NCI-H345 (cell line): ENCODE data around the gene SLC12A5.
"Not testable (repeated sequence)": the region's sequence is repeated elsewhere in the genome, so short reads cannot be mapped to it uniquely, and the experiment has no call there.

ENCODE experiments used
- DNase-seq: peaks from one replicate; lab custom pipeline; 2025; lab: John Stamatoyannopoulos, UW

SLC12A5 gene

DNA sequence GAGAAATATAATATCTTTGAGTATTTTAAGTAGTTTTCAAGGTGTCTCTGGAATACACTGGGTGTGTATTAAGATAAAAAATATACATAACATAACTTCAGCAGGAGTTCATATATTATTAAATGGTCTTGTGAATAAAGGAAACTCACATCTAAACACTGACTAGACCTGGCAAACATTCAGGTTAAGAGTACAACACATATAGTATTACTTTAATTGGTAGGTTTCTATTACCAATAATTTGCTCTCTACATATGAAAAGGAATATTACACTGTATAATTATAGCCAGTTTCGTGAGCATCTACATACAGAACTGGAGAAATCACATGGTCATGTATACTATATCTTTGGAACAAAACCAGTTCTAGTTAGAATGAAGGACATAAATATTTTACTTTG, 52.1 kb downstream of the SLC12A5 start:
- DNase-seq = no peak

DNA sequence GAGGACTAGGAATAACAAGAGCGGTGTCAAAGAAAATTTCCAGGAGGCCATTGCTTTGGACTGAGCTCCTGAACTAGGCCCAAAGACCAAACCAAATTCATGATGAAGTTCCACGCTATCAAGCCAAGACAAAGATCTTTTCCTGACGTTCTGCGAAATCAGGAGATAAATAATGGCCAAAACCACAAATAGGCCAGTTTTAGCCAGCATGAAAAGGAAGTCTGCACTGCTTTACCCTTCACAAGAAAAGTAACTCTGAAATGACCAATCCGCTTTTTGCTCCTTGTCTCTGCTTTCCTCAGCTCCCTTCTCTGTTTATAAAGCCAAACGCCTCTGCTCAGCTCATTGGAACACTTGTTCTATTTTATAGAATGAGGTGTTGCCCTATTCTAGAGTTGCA, 54.1 kb downstream of the SLC12A5 start:
- DNase-seq = no peak

DNA sequence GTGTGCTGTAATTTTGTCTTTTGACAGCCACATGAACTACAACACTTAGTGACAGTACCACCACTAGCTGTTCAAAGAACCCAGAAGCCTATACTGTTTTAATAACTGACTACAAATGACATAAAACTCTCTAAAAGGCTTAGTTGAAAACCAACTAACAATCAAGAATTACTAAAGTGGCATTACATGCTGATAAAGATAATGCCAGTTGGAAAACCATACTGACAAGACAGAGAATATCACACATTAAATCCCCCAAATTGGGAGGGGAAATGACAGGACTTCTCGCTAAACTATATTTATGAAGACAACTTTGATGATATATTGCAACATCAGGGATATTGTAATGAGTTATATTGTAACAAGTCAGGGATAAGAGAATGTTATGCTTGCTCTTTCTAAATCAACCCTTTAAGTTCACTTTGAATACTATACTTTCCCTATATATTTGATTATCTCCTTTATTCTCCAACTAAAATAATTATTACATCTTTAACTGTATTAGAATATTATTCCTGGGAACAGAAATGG, 54.6 kb downstream of the SLC12A5 start:
- no peak for DNase-seq

DNA sequence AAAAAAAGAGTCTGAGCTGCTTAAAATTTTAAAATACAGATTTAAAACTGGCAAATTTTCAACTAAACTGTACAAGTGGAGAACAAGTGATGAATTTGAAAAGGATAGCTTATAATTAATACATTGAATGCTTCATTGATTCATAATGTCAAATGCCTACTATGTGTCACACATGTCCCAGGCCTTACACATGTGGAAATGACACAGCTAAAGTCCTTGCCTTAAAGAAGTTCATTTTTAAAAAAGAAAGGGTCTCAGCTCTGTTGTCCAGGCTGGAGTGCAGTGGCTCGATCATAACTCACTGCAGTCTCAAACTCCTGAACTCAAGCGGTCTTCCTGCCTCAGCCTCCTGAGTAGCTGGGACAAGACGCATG, 55.8 kb downstream of the SLC12A5 start:
- DNase-seq = no peak

DNA sequence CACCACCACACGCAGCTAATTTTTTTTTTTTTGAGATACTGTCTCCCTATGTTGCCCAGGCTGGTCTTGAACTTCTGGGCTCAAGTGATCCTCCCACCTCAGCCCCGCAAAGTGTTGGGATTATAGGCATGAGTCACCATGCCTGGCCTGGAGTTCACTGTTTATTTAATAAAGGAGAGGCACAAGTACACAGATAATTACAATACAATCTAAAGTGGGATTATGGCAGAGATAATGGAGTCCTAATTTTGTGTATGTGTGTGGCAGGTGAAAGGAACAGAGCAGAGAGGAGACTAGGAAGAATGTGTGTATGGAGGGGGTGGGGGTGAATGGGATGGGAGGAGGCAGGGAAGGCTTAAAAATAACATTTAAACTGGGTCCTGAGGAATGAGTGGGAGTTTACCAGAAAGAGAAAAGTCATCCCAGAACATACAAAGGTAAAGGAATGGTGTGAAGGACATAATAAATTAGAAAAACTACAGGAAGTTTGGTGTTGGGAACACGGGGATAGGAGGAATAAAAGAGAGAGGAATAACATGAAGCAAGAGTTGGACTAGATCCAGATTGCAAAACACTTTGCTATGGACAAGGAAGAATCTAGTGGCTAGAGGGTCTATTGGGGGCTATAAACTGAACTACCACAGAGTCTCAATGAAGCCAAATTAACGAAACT, 56.3 kb downstream of the SLC12A5 start:
- peak; percentile 66 for DNase-seq

DNA sequence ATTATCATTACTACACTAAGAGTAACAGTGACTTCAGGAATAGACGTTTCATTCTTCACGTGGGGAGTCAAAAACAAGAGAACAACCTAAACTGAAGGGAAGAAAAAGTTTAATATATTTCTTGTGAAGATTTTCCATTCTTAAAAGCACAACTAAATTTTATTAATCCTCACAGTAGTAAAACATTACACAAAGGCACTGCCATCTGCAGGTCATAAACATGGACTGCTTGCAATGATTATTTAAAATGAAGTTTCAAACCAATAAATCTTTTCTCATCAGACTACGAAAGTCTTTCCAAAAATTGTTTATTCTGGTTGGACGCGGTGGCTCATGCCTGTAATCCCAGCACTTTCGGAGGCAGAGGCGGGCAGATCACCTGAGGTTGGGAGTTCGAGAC, 58.1 kb downstream of the SLC12A5 start:
- DNase-seq = no peak

DNA sequence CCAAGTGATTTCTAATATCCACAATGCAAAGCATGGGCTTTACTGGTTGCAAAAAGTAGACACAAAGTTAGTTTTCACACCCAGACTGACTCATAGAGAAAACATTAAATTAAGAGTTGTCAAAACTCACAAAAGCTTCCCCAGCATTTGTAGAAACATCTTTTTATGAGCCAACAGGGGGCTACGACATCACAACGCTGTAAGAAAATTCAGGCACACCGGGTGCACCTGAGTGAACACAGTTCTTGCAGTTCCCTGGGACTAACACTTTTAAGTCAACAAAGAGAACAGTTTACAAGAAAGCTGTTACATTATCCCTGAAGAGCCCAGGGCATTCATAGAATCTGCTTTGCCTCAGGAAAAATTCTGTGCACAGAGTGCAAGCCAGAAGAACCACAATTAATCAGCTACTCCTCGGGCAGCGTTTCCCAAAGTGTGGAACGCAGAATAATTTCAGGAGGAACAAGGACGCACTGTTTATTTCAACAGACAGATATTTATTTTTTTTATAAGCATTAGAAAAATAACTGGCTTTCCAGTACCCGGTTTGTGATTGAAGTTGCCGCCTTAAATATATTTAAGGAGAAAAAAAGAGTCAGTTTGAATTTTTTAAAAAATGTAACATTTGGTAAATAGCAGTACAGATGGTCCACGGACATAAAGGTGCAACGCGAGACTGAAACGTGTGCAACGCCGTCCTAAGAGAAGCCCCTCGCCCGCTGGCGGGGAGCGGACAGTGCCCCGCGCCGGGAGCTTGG, 59.6 kb downstream of the SLC12A5 start:
- DNase-seq = peak; percentile 15

DNA sequence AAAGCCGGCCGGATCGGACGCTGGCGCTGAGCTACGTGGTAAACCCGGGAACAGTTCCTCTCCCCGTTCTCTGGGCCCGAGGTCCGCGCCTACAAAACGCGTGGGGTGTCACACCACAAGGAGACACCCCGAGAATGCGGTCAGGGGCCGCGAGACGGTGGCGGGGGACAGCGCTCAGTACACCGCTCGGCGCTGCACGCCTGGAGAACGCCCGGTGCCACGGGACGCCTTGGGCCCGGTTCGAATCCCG, 60.1 kb downstream of the SLC12A5 start:
- DNase-seq = no peak

DNA sequence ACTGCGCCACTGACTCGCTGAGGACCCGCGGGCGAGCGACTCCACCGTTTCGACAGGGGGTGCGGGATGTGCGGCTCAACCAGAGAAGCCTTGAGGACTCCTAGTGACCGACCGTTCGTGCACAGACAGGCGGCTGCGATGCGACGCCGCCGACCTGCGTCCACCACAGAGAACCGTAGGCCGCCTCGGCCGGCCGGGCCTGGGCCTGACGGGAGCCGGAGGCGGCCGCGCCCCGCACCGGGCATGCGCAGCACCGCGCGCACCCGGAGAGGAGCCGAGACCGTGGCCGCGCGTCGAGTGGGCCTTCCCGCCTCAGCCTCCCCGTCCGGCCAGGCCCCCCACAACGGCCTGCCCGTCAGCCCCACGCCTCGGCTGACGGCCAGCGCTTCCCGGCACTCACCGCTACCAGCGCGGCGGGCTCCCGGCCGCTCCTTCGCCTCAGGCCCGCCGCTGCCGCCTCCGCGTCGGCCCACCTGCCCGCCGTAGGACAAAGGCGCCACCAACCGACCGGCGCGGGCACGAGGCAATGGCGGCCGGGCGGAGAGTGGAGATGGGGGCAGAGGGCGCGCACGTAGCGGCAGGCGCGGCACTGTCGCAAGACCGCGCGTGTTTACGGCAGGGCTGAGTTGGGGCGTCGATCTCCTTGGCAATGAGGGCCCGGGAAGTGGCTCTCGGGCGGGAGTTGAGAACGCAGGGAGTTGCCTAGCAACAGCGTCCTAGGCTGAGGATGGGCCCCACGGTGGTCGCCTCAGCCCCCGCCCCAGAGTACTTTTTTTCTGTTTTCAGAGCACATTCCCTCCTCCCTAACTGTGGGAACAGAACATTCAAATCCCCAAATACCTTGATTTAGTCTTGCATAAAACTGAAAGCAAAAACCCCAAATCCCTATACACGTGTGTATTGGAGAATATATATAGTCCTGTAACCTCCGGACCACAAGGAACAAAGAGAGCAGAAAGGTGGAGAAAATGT, 60.7 kb downstream of the SLC12A5 start, which contains the start of gene NCOA5:
Gene NCOA5, minus strand, starts transcription at position 546 of the 972 bp plus-strand sequence. CDS start 10,538 bp downstream, outside the sequence.
- peak; percentile 99 for DNase-seq

DNA sequence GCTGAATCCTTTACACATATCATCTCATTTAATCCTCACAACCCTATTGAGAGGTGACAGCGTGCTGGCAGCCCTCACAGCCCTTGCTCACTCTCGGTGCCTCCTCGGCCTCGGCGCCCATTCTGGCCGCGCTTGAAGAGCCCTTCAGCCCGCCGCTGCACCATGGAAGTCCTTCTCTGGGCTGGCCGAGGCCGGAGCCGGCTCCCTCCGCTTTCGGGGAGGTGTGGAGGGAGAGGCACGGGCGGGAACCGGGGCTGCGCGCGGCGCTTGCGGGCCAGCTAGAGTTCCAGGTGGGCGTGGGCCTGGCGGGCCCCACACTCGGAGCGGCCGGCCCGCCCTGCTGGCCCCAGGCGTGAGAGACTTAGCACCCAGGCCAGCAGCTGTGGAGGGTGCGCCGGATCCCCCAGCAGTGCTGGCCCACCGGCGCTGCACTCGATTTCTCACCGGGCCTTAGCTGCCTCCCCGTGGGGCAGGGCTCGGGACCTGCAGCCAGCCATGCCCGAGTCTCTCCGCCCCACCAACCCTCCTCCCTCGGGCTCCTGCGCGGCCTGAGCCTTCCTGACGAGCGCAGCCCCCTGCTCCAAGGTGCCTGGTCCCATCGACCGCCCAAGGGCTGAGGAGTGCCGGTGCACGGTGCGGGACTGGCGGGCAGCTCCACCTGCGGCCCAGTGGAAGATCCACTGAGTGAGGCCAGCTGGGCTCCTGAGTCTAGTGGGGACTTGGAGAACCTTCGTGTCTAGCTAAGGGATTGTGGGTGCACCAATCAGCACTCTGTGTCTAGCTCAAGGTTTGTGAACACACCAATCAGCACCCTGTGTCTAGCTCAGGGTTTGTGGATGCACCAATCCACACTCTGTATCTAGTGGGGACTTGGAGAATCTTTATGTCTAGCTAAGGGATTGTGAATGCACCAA, 62.9 kb downstream of the SLC12A5 start:
- not testable (repeated sequence) for DNase-seq

DNA sequence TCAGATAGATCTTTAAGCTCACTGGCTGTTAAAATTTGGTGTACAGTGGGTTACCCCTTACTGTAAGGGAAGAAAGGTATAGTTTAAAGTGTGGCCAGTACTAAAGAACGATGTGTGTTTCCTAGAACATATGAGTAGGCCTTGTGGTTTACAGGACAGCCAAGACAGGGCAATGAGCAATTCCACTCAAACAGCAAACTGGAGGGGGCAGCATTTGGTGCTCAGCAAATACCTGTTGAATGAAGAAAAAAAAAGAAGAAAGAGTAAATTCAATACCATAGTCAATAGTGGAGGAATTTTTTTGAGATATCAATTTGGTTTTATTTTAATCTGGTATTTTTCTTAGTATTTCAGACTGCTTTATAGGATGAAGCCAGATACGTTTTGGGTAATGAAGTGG, 64.5 kb downstream of the SLC12A5 start:
- DNase-seq = no peak

DNA sequence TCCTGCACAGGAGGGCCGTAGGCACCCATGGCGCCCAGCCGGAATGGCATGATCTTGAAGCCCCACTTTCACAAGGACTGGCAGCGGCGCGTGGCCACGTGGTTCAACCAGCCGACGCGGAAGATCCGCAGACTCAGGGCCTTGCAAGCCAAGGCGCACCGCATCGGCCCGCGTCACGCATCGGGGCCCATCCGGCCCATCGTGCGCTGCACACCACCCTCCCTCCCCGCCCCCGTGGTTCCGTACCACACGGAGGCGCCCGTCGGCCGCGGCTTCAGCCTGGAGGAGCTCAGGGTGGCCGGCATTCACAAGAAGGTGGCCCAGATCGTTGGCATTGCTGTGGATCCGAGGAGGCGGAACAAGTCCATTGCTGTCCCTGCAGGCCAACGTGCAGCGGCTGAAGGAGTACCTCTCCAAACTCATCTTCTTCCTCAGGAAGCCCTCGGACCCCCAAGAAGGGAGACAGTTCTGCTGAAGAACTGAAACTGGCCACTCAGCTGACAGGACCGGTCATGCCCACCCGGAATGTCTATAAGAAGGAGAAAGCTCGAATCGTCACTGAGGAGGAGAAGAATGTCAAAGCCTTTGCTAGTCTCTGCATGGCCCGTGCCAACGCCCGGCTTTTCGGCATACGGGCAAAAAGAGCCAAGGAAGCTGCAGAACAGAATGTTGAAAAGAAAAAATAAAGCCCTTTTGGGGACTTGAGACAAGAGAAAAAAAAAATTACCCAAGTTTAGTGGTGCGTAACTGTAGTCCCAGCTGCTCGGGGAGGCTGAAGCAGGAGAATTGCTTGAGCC, 70.7 kb downstream of the SLC12A5 start:
- no peak for DNase-seq

DNA sequence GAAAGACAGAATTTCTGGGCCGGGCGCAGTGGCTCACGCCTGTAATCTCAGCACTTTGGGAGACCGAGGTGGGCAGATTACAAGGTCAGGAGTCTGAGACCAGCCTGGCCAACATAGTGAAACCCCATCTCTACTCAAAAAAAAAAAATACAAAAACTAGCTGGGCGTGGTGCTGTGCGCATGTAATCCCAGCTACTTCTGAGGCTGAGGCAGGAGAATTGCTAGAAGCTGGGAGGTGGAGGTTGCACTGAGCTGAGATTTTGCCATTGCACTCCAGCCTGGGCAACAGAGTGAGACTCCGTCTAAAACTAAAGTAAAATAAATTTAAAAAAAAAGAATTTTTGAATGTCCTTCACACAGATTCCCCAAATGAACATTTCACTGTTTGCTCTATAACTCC, 71.4 kb downstream of the SLC12A5 start:
- DNase-seq = not testable (repeated sequence)

DNA sequence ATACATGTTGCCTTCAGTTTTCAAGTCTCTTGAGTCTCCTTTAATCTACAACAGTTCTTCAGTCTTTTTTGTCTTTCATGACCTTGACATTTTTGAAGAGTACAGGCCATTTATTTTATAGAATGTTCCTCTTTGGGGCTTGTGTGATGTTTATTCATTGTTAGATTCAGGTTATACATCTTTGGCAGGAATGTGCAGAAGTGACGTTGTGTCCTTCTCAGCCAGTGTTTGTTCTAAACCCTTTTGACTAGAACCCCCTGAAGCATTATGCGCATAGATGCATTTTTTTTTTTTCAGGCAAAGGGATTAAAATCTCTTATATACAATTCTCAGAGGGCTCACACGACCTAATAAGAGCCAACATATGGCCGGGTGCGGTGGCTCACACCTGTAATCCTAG, 72.0 kb downstream of the SLC12A5 start:
- DNase-seq = no peak

DNA sequence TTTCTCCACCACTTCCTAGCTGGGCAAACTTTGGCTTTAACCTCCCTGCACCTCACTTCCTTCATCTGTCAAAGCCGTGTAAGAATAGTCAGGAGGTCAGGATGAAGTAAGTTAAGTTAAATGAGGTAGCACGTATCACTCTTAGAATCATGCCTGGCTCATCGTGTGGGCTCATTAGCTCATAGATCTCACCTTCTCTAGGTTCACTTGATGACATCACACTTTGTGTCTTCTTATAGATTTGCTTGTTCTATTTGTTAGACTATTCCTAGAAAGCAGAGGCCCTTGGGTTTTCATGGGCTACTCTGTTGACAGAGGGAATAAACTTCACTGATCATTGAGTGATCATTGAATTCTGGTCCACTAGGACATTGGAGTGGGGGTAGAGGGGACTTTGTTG, 72.9 kb downstream of the SLC12A5 start:
- no peak for DNase-seq

DNA sequence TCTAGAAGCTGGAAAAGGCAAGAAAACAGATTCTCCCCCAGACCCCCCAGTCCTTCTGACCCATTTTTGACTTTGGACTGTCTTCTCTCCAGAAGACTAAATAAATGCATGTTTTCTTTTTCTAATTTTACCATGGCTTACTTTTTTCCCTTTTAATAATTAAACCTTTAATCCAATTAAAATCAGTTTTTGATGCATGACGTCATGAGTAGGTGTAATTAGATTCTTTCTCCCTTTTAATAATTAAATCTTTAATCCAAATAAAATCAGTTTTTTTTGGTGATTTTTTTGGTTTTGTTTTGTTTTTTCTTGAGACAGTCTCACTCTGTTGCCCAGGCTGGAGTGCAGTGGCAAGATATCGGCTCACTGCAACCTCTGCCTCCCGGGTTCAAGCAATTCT, 73.9 kb downstream of the SLC12A5 start:
- no peak for DNase-seq

DNA sequence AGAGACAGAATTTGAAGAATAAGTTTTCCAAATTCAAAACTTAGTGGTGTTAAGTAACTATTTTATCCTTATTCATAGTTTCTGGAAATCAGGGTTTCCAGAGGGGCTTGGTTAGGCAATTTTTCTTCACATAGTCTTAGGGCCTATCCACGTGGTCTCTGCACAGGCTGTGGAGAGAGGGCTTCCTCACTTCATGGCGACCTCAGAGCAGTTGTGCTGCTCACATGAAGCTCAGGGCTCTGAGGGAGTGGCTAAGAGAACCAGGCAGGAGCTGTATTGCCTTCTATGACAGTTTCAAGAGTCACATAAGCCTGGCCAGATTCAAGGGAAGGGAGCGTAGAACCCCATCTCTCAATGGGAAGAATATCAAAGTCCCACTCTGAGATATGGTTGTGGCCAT, 75.2 kb downstream of the SLC12A5 start:
- DNase-seq = no peak

DNA sequence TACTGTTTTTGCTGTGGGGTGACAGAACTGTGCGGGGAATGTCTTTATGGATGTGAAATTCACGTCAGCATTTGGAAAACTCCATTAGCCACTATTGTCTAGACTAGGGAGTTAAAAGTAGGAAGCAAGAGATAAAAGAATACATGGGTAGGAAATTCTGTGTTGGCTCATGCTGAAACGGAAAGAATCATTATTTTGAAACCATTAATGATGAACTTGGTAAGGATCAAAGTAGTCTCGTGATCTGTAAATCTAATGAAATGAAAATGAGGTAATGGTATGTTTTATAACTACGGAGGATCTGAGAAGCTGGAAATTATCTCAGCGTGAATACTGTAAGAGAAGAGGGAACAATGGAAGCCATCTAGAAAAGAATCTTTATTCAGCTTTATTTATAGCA, 78.0 kb downstream of the SLC12A5 start:
- no peak for DNase-seq

DNA sequence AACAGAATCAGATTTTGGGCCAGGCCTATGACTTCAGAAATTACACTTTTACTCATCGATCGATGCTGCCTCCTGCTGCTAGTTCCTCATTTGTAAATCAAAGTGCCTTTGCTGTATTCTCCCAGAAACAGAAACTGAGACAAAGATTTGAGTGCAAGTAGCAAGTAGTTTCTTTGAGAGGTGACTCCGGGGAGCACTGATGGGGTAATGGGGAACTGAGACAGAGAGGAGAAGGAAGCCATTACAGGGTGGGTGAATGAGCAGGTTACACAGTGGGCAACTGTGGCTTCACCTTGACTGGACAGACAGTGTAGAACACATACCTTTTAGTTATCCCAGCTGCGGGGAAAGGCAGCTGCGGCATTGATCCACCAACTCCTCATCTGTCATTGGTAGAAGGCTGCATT, 79.4 kb downstream of the SLC12A5 start:
- no peak for DNase-seq

DNA sequence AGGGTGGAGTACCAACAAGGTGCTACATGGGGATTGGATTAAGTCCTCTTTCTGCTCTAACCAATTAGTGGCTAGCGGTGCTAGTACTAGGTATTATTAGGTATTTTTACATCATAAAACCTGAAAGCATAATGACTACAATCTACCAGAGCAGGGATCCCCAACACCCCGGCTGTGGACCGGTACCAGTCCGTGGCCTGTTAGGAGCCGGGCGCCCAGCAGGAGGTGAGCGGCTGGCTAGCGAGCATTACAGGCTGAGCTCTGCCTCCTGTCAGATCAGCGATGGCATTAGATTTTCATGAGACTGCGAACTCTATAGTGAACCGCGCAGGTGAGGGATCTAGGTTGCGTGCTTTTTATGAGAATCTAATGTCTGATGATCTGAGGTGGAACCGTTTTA, 80.0 kb downstream of the SLC12A5 start:
- DNase-seq = no peak
